Measurements from ENCODE around the gene SLX4.

The SLX4 gene

DNA sequence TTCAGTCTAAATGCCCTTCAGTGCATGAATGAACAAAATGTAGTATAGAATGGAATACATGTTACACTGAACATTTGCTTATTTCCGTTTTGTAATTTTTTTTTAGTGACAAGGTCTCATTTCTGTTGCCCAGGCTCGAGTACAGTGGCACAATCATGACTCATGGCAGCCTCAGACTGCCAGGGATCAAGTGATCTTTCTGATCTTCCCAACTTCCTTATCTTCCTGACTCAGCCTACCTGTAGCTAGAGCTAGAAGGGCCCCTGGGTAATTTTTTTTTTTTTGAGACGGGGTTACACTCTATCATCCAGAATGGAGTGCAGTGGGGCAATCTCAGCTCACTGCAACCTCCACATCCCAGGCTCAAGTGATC lies 7.3 kb upstream of the SLX4 start:
- TF ChIP-seq PPARA (CRISPR knock-in tag; IDR thresholded peaks at IDR 0.05; ENCODE audit: borderline replicate concordance) (no peak), ZC3H10 (CRISPR knock-in tag; IDR thresholded peaks at IDR 0.05) (no peak), OSR1 (CRISPR knock-in tag; IDR thresholded peaks at IDR 0.05) (no peak), ZFP30 (CRISPR knock-in tag; IDR thresholded peaks at IDR 0.05) (no peak), ARNTL (CRISPR knock-in tag; IDR thresholded peaks at IDR 0.05; ENCODE audit: borderline replicate concordance, low read depth) (no peak), SNAI2 (CRISPR knock-in tag; IDR thresholded peaks at IDR 0.05) (no peak), TSHZ2 (CRISPR knock-in tag; IDR thresholded peaks at IDR 0.05) (no peak), ISL1 (CRISPR knock-in tag; IDR thresholded peaks at IDR 0.05) (no peak)
- ATAC-seq = no peak; the same call in 2 of the 3 replicates

DNA sequence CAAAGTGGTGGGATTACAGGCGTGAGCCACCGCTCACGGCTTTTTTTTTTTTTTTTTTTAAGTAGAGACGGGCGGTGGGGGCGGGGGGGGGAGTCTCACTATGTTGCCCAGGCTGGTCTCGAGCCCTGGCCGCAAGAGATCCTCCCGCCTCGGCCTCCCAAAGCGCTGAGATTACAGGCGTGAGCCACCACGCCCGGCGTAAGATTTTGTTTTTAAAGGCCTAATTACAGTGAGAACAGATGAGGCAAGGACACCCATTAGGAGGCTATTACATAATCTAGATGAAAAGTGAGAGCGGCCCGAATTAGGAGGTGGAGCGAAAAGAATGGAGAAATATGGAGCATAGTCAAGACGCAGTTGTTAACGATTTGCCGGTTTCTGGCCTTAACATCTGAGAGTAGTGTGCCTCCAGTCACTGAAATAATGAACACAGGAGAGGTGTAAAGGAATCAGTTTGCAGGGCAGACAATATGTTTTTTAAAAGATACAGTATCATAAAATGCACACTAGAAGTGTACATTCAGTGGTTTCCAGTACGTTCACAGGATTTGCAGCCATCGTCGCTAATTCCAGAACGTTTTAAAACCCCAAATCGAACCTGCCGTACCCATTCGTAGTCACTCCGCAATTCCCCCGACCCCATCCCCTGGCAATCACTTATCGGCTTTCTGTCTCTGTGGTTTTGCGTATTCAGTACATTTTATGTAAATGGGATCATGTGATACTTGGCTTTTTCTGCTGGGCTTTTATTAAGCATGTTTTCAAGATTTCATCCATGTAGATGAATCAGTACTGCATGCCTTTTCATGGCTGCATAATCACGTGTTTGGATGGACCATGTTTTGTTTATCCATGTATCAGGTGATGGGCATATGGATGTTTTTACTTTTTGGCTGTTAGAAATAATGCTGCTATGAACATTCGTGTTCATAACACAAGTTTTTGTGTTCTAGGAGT lies 1.4 kb upstream of the SLX4 start:
- TF ChIP-seq CSDC2 (CRISPR knock-in tag; IDR thresholded peaks at IDR 0.05) (no peak), ZFP3 (CRISPR knock-in tag; IDR thresholded peaks at IDR 0.05) (no peak), TSHZ2 (CRISPR knock-in tag; IDR thresholded peaks at IDR 0.05) (no peak), ZFP30 (CRISPR knock-in tag; IDR thresholded peaks at IDR 0.05) (no peak), TOX (CRISPR knock-in tag; IDR thresholded peaks at IDR 0.05; ENCODE audit: borderline replicate concordance) (no peak), ZNF70 (CRISPR knock-in tag; IDR thresholded peaks at IDR 0.05) (no peak), CSRNP3 (CRISPR knock-in tag; IDR thresholded peaks at IDR 0.05) (no peak), ZNF565 (CRISPR knock-in tag; conservative IDR thresholded peaks at IDR 0.05; ENCODE audit: low read depth) (no peak), ISL1 (CRISPR knock-in tag; IDR thresholded peaks at IDR 0.05) (no peak), PPARA (CRISPR knock-in tag; IDR thresholded peaks at IDR 0.05; ENCODE audit: borderline replicate concordance) (no peak), TCF4 (CRISPR knock-in tag; IDR thresholded peaks at IDR 0.05; ENCODE audit: borderline replicate concordance) (no peak), ZNF8 (CRISPR knock-in tag; IDR thresholded peaks at IDR 0.05) (no peak), RARB (CRISPR knock-in tag; IDR thresholded peaks at IDR 0.05) (no peak), ZC3H10 (CRISPR knock-in tag; IDR thresholded peaks at IDR 0.05) (no peak)
- TF ChIP-seq, protein P1, sequence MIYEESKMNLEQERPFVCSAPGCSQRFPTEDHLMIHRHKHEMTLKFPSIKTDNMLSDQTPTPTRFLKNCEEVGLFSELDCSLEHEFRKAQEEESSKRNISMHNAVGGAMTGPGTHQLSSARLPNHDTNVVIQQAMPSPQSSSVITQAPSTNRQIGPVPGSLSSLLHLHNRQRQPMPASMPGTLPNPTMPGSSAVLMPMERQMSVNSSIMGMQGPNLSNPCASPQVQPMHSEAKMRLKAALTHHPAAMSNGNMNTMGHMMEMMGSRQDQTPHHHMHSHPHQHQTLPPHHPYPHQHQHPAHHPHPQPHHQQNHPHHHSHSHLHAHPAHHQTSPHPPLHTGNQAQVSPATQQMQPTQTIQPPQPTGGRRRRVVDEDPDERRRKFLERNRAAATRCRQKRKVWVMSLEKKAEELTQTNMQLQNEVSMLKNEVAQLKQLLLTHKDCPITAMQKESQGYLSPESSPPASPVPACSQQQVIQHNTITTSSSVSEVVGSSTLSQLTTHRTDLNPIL (CRISPR knock-in tag; IDR thresholded peaks at IDR 0.05; ENCODE audit: low read depth) = no peak
- TF ChIP-seq, protein P2, sequence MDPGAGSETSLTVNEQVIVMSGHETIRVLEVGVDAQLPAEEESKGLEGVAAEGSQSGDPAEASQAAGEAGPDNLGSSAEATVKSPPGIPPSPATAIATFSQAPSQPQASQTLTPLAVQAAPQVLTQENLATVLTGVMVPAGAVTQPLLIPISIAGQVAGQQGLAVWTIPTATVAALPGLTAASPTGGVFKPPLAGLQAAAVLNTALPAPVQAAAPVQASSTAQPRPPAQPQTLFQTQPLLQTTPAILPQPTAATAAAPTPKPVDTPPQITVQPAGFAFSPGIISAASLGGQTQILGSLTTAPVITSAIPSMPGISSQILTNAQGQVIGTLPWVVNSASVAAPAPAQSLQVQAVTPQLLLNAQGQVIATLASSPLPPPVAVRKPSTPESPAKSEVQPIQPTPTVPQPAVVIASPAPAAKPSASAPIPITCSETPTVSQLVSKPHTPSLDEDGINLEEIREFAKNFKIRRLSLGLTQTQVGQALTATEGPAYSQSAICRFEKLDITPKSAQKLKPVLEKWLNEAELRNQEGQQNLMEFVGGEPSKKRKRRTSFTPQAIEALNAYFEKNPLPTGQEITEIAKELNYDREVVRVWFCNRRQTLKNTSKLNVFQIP (CRISPR knock-in tag; IDR thresholded peaks at IDR 0.05; ENCODE audit: borderline replicate concordance, low read depth) = no peak
- no peak for ATAC-seq
